Transverse colon (tissue), 4 donors: ENCODE results near the gene ELOVL3. TPM values are rescaled to one million over a fixed set of nuclear protein-coding genes. Genes with fewer than 3 reads are reported as not detected.
"Not testable (repeated sequence)": the region's sequence is repeated elsewhere in the genome, so short reads cannot be mapped to it uniquely, and the experiment has no call there.

Experiments used
- DNase-seq: peaks from one replicate; pipeline ENCODE4 v3.0.0-alpha.2; 2019
- H3K27ac ChIP-seq, 4 donors: fragments of 200-600 bp; sonication (generic); 2 replicates each; pipeline ENCODE4 v1.5.1; 2016 to 2018; ENCODE audit warnings: inconsistent platforms in 4 of 4
- H3K27me3 ChIP-seq: fragments of 200-600 bp; sonication (generic); 2 replicates; pipeline ENCODE4 v1.5.1; 2017; ENCODE audit warnings: inconsistent platforms
- H3K36me3 ChIP-seq, 4 donors: fragments of 200-600 bp; sonication (generic); 2 replicates each; pipeline ENCODE4 v1.5.1; 2017 to 2019; ENCODE audit warnings: inconsistent platforms in 4 of 4
- H3K4me1 ChIP-seq, 4 donors: fragments of 200-600 bp; sonication (generic); 2 replicates each; pipeline ENCODE4 v1.5.1; 2017 to 2020; ENCODE audit warnings: inconsistent platforms in 4 of 4
- H3K4me3 ChIP-seq, 4 donors: fragments of 200-600 bp; sonication (generic); 1 replicate in 1 of 4; 2 replicates in 3 of 4; pipeline versions ENCODE4 v1.5.1 to v1.6.1; 2017 to 2019; ENCODE audit warnings: inconsistent platforms in 4 of 4
- H3K9me3 ChIP-seq, 2 donors: fragments of 200-600 bp; sonication (generic); 2 replicates each; pipeline ENCODE4 v1.5.1; 2017 to 2019; ENCODE audit warnings: inconsistent platforms in 2 of 2
- CTCF ChIP-seq, 5 experiments: fragments of 200-600 bp in 3 of 5; fragments of 450-650 bp in 2 of 5; sonication (generic) in 3 of 5; IDR thresholded peaks; 1 replicate in 2 of 5; 2 replicates in 3 of 5; pipeline ENCODE4 v1.5.1; 2016 to 2017; ENCODE audit warnings: antibody characterized with exemption in 5 of 5, inconsistent platforms in 3 of 5, mild to moderate bottlenecking in 2 of 5, moderate library complexity in 1 of 5
- EP300 ChIP-seq: sonication (generic); formaldehyde crosslinking; IDR thresholded peaks from one replicate; pipeline ENCODE4 v1.6.1; 2017; ENCODE audit warnings: antibody characterized with exemption, low read depth
- POLR2A ChIP-seq: fragments of 450-650 bp; IDR thresholded peaks from one replicate; pipeline ENCODE4 v1.6.1; 2016; ENCODE audit warnings: antibody characterized with exemption, mild to moderate bottlenecking, moderate library complexity
- POLR2AphosphoS5 ChIP-seq, 3 donors: sonication (generic); formaldehyde crosslinking; IDR thresholded peaks; one replicate each; pipeline ENCODE4 v1.6.1; 2016; ENCODE audit warnings: antibody characterized with exemption in 3 of 3
- WGBS, 2 donors: methylation state at CpG; one replicate each; pipeline ENCODE4 v1.1.5; 2018; ENCODE audit warnings: low coverage in 1 of 2; 5-methylcytosine and 5-hydroxymethylcytosine counted together
- in situ Hi-C, 4 donors: fragments of 200-750 bp; cut with MboI; loops; one replicate each; pipeline versions ENCODE4 v1.15.0 to v1.15.1; 2017; ENCODE audit warnings: low sequenced_read_pairs in 3 of 4, low pct_ligation_motif_present in 1 of 4, low pct_unique_long_range_greater_than_20kb in 1 of 4
- intact Hi-C: fragments of 100-400 bp; cut with DNase I; formaldehyde crosslinking; loops from one replicate; pipeline ENCODE4 v1.15.1; 2023; ENCODE audit warnings: low total_unique reads
- total RNA-seq, 4 donors: library from RNA; depleted of rRNA; stranded (reverse); fragments of >200 nt; gene quantifications; one replicate each; pipeline ENCODE4 v1.1.0, GENCODE V29; 2016

ELOVL3 gene
- total RNA-seq, 4 donors from 2014 or later: not detected

DNA sequence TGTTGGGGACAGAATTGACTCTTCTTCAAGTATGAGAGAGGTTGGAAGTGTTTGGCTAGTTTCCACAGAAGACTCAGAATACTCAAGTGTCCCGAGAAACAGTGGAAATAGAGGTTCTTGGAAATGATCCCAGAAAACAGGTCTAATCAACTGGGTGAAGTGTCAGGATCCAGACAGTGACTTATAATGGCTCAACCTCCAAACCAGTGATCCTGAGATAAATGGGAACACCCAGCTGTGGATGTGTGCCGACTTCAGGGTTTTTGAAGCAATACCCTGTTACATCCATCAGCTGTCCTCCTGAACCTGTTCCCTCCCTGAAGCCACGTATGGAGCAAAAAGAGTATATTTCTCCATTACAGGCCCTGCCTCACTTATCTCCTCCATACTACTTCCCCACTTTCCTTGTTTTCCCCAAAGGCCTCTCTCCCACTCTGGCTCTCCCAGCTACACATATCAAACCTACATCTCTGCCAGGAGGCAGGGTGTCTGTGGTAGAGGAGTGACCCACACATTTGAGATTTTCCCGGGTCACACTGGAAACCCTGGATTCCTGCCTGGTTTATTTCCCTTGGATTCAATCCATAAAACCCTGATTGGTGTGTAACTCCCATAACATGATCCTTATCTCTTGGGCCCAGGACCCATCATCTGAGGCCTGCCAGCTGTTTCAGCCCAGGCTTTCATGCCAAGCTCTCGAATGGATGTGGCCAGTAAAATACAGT lies 17.6 kb upstream of the ELOVL3 start:
- Histone ChIP-seq H3K27ac (no peak overlapping the region), H3K36me3 (no peaks in the 10 kb centered on the region), H3K27me3 (no peaks in the 10 kb centered on the region), H3K9me3 (peaks cover 6 to 11% of the 10 kb centered on the region in 2 donors), H3K4me1 (peaks cover 0 to 4% (median 0%) of the 10 kb centered on the region in 4 donors), H3K4me3 (no peak overlapping the region)
- 35 to 54% methylated on average over 4 to 5 of the region's 5 CpGs for WGBS, 2 donors
- DNase-seq: no peak
- in situ Hi-C loops: no loop called here
- TF ChIP-seq CTCF (IDR thresholded peaks at IDR 0.05) (no peak), EP300 (no peak), POLR2A (no peak), POLR2AphosphoS5 (IDR thresholded peaks at IDR 0.05) (no peak)
- intact Hi-C loops: no loop called here

DNA sequence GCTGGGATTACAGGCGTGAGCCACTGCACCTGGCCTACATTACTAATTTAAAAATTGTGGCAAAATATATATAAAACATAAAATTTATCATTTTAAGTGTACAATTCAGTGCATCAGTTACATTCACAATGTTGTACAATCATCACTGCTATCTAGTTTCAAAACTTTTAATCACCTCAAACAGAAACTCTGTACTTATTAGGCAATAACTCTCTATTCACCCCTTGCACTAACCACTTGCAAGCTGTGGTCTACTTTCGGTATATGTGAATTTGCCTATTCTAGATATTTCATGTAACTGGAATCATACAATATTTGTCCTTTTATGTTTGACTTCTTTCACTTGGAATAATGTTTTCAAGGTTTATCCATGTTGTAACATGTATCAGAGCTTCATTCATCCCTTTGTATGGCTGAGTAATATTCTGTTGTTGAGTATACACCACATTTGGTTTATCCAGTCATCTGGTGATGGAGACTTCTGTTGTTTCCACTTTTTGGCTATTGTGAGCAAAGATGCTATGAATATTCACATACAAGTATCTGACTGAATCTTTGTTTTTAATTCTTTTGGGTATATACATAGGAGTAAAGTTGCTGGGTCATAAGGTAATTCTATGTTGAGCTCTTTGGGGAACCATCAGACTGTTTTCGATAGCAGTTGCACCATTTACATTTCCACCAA lies 14.3 kb upstream of the ELOVL3 start:
- Histone ChIP-seq H3K27me3 (no peaks in the 10 kb centered on the region), H3K4me1 (peaks cover 0 to 4% (median 0%) of the 10 kb centered on the region in 4 donors), H3K4me3 (no peak overlapping the region), H3K27ac (no peak overlapping the region), H3K9me3 (no peaks in the 10 kb centered on the region), H3K36me3 (no peaks in the 10 kb centered on the region)
- no peak for TF ChIP-seq POLR2A
- no peak for TF ChIP-seq CTCF (IDR thresholded peaks at IDR 0.05)
- no peak for TF ChIP-seq EP300
- TF ChIP-seq POLR2AphosphoS5 (IDR thresholded peaks at IDR 0.05): no peak
- in situ Hi-C loops: no loop called here
- DNase-seq: no peak
- intact Hi-C loops: no loop called here
- WGBS, 2 donors: 81 to 86% methylated on average over 3 of the region's 3 CpGs

DNA sequence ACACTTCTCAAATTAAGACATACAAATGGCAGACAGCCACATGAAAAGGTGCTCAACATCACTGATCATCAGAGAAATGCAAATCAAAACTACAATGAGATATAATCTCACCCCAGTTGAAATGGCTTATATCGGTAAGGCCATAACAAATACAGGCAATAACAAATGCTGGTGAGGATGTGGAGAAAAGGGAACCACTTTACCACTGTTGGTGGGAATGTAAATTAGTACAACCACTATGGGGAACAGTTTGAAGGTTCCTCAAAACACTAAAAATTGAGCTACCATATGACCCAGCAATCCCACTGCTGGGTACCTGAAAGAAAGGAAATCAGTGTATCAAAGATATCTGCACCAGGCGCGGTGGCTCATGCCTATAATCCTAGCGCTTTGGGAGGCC lies 12.5 kb upstream of the ELOVL3 start:
- H3K4me1 ChIP-seq, H3K27me3 ChIP-seq, intact Hi-C loops, in situ Hi-C loops, DNase-seq, H3K36me3 ChIP-seq, H3K27ac ChIP-seq, H3K4me3 ChIP-seq, H3K9me3 ChIP-seq: not testable (repeated sequence)
- WGBS, 2 donors: 70 to 73% methylated on average over 1 to 4 of the region's 4 CpGs

DNA sequence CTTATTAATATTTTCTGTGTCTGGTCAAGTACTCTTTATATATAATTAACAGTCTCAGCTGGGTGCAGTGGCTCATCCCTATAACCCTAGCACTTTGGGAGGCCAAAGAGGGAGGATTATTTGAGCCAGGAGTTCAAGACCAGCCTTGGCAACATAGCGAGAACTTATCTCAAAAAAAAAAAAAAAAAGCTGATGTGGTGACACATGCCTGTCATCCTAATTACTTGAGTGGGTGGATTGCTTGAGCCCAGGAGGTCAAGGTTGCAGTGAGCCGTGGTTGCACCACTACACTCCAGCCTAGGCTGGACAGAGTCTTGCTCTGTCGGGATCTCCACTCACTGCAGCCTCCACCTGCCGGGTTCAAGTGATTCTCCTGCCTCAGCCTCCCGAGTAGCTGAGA lies 6.7 kb upstream of the ELOVL3 start:
- TF ChIP-seq CTCF (IDR thresholded peaks at IDR 0.05): no peak
- no peak for TF ChIP-seq POLR2A
- no peak for TF ChIP-seq EP300
- TF ChIP-seq POLR2AphosphoS5 (IDR thresholded peaks at IDR 0.05): no peak
- WGBS, 2 donors: 77% methylated on average over 5 of the region's 5 CpGs; no CpG with 5 or more reads in 1 of the 2 donors
- intact Hi-C loops (no loop called here), in situ Hi-C loops (no loop called here)
- Histone ChIP-seq H3K4me1 (no peaks in the 10 kb centered on the region), H3K27ac (no peak overlapping the region), H3K9me3 (no peaks in the 10 kb centered on the region), H3K36me3 (no peaks in the 10 kb centered on the region), H3K4me3 (no peak overlapping the region), H3K27me3 (peaks cover 4% of the 10 kb centered on the region)
- DNase-seq: no peak
